Thyroid gland (tissue), 4 donors: ENCODE results near the gene GRK1.

Source experiments
- CTCF ChIP-seq, 6 experiments: fragments of 200-600 bp in 3 of 6; fragments of 450-650 bp in 3 of 6; sonication (generic) in 3 of 6; IDR thresholded peaks; one replicate each; pipeline ENCODE4 v1.5.1; 2016 to 2019; ENCODE audit warnings: antibody characterized with exemption in 6 of 6, mild to moderate bottlenecking in 2 of 6, inconsistent platforms in 1 of 6, moderate library complexity in 1 of 6
- POLR2A ChIP-seq, 2 donors: fragments of 450-650 bp; IDR thresholded peaks; one replicate each; pipeline ENCODE4 v1.6.1; 2017; ENCODE audit warnings: antibody characterized with exemption in 2 of 2, mild to moderate bottlenecking in 2 of 2, moderate library complexity in 1 of 2

DNA sequence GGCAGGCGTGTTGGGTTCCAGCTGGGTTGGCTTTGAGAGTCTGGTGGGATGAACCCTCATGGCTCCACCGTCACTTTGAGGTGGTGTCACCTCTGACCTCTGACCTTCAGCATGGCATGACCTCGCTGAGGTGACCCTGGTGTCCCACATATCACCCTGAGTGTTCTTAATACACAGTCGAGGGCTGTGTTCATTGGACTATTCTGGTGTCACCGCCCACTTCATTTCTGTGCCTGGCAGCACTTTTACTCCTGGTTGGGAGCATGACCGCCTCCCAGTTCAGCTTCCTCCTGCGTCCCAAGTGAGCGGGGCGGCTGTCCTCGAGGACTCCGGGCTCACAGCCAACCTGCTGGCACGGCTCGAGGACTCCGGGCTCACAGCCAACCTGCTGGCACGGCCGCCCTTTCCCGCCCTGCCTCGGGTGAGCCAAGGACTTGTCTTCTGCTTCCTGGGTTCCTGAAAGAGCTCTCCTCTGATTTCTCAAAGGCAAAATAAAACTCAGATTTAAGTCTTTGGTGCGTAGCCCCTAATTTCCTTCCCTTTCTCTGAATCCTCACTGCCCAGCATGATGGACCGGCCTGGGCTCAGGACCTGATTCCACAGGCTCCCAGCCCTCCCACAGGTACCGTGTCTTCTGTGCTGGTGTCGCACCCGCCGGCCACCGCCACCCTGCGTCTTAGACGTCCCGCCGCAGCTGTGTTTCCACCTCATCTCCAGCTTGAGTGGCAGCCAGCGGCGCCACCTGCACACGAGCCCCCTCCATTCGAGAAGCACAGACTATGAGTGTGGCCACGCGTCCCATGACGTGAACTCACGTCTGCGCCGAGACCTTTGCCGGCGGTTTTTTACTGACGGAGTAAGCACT, 19.4 kb upstream of the GRK1 start:
- TF ChIP-seq POLR2A (IDR thresholded peaks at IDR 0.05) (peak in 1 of 2 donors; percentile 39), CTCF (IDR thresholded peaks at IDR 0.05) (no peak)
